A549 (cell line): ENCODE results near the gene ACP3. TPM values are rescaled to one million over a fixed set of nuclear protein-coding genes. Genes with fewer than 3 reads are reported as not detected.

ENCODE experiments used
- ATAC-seq, 2 experiments: fragments of 200-7000 bp in 1 of 2; fragments of >200 bp in 1 of 2; cut with Nextera tagmentation in 1 of 2; cut with Tn5 transposase in 1 of 2; 3 replicates each; pipeline versions ENCODE4 v1.8.0 to v1.9.1; 2018 to 2020; ENCODE audit warnings: mild to moderate bottlenecking in 1 of 2, moderate library complexity in 1 of 2
- CTCF ChIA-PET: fragments of 300-600 bp; sonication (Branson Sonifier 250); formaldehyde crosslinking; extraction: SDS; loops from one replicate; lab custom pipeline; 2021; ENCODE audit warnings: antibody characterized with exemption, inconsistent platforms; lab: Yijun Ruan, JAX
- POLR2A ChIA-PET: fragments of 350-600 bp; formaldehyde crosslinking; extraction: SDS; loops from one replicate; lab custom pipeline; 2021; ENCODE audit warnings: antibody characterized with exemption, inconsistent platforms; lab: Yijun Ruan, JAX
- DNase-seq, 2 experiments: peaks; one replicate each; pipeline versions ENCODE4 v3.0.0 to v3.0.0-alpha.2; 2011 to 2016; ENCODE audit warnings: low read depth in 1 of 2, low spot score in 1 of 2
- FAIRE-seq: peaks from 2 replicates; lab custom pipeline; 2011; peaks lifted over from hg19 to GRCh38; lab: Jason Lieb, UNC
- H3K27ac ChIP-seq, 2 experiments: fragments of >200 bp; sonication (Bioruptor Twin); formaldehyde crosslinking; 3 replicates each; pipeline ENCODE4 v1.5.1; 2016 to 2017
- H3K4me1 ChIP-seq: fragments of >200 bp; sonication (Bioruptor Twin); formaldehyde crosslinking; 3 replicates; pipeline ENCODE4 v1.6.1; 2016
- H3K4me2 ChIP-seq: fragments of >200 bp; sonication (Bioruptor Twin); formaldehyde crosslinking; 3 replicates; pipeline ENCODE4 v1.6.1; 2016
- H3K4me3 ChIP-seq: fragments of >200 bp; sonication (Bioruptor Twin); formaldehyde crosslinking; 3 replicates; pipeline ENCODE4 v1.5.1; 2016
- H3K9me3 ChIP-seq: fragments of >200 bp; sonication (Bioruptor Twin); formaldehyde crosslinking; 3 replicates; pipeline ENCODE4 v1.6.1; 2016
- CBX2 ChIP-seq: fragments of 200-600 bp; sonication (generic); IDR thresholded peaks from 2 replicates; pipeline ENCODE4 v1.6.1; 2016; ENCODE audit warnings: low read depth, mild to moderate bottlenecking, borderline replicate concordance
- CHD2 ChIP-seq: fragments of 150-350 bp; IDR thresholded peaks from 2 replicates; pipeline ENCODE4 v1.6.1; 2014; ENCODE audit warnings: low read length; ENCODE audit not compliant: partially characterized antibody
- CTCF ChIP-seq: fragments of >200 bp; sonication (Bioruptor Twin); formaldehyde crosslinking; IDR thresholded peaks from 3 replicates; pipeline ENCODE4 v1.5.1; 2016
- E2F6 ChIP-seq: IDR thresholded peaks from 2 replicates; pipeline ENCODE4 v1.6.1; 2012; ENCODE audit warnings: low read depth, borderline replicate concordance
- ESRRA ChIP-seq: fragments of 150-350 bp; IDR thresholded peaks from 2 replicates; pipeline ENCODE4 v1.6.1; 2014; ENCODE audit warnings: mild to moderate bottlenecking, low read length, borderline replicate concordance
- FOSB ChIP-seq: fragments of 250-450 bp; sonication (Bioruptor Pico); IDR thresholded peaks from 2 replicates; pipeline ENCODE4 v1.5.0; 2020; ENCODE audit warnings: mild to moderate bottlenecking, moderate library complexity
- FOSL2 ChIP-seq, 2 experiments: fragments of 450-650 bp in 1 of 2; fragments of >200 bp in 1 of 2; sonication (Bioruptor Twin) in 1 of 2; formaldehyde crosslinking; IDR thresholded peaks; 2 replicates each; pipeline versions ENCODE4 v1.5.0 to v1.6.1; 2016 to 2020; ENCODE audit warnings: mild to moderate bottlenecking in 1 of 2, moderate library complexity in 1 of 2
- GATA3 ChIP-seq: IDR thresholded peaks from 2 replicates; pipeline ENCODE4 v1.6.1; 2012; ENCODE audit warnings: borderline replicate concordance
- HES2 ChIP-seq: fragments of >200 bp; sonication (Bioruptor Twin); formaldehyde crosslinking; IDR thresholded peaks from 2 replicates; pipeline ENCODE4 v1.6.1; 2016
- HMGXB4 ChIP-seq: fragments of 250-450 bp; sonication (Bioruptor Pico); IDR thresholded peaks from 2 replicates; pipeline ENCODE4 v1.5.0; 2021; ENCODE audit warnings: mild to moderate bottlenecking, moderate library complexity, borderline replicate concordance
- HOXB5 ChIP-seq: fragments of 250-450 bp; sonication (Bioruptor Pico); IDR thresholded peaks from 2 replicates; pipeline ENCODE4 v1.5.0; 2020; ENCODE audit warnings: mild to moderate bottlenecking, moderate library complexity
- JUNB ChIP-seq: fragments of >200 bp; sonication (Bioruptor Twin); formaldehyde crosslinking; IDR thresholded peaks from 2 replicates; pipeline ENCODE4 v1.6.1; 2016
- KDM1A ChIP-seq: fragments of 200-600 bp; sonication (generic); IDR thresholded peaks from 2 replicates; pipeline ENCODE4 v1.6.1; 2016; ENCODE audit warnings: low read depth, mild to moderate bottlenecking
- PBX3 ChIP-seq: IDR thresholded peaks from 2 replicates; pipeline ENCODE4 v1.6.1; 2012
- POLR2A ChIP-seq: IDR thresholded peaks from 2 replicates; pipeline ENCODE4 v1.6.1; 2012; ENCODE audit warnings: mild to moderate bottlenecking, low read length
- RAD21 ChIP-seq, 2 experiments: fragments of >200 bp in 1 of 2; sonication (Bioruptor Twin) in 1 of 2; formaldehyde crosslinking in 1 of 2; IDR thresholded peaks in 1 of 2; conservative IDR thresholded peaks in 1 of 2; 2 replicates in 1 of 2; 3 replicates in 1 of 2; pipeline ENCODE4 v1.6.1; 2012 to 2018; ENCODE audit warnings: inconsistent platforms in 1 of 2
- RFX5 ChIP-seq: fragments of 450-650 bp; IDR thresholded peaks from 2 replicates; pipeline ENCODE4 v1.7.1; 2014; ENCODE audit warnings: antibody characterized with exemption, mild to moderate bottlenecking, moderate library complexity
- RNF2 ChIP-seq: fragments of 200-600 bp; sonication (generic); IDR thresholded peaks from 2 replicates; pipeline ENCODE4 v1.6.1; 2016; ENCODE audit warnings: low read depth, mild to moderate bottlenecking, antibody characterized with exemption, moderate library complexity, borderline replicate concordance
- SMC3 ChIP-seq: fragments of >200 bp; sonication (Bioruptor Twin); formaldehyde crosslinking; IDR thresholded peaks from 3 replicates; pipeline ENCODE4 v1.6.1; 2018; ENCODE audit warnings: inconsistent platforms
- SREBF2 ChIP-seq: fragments of 450-650 bp; IDR thresholded peaks from 2 replicates; pipeline ENCODE4 v1.6.1; 2014; ENCODE audit warnings: mild to moderate bottlenecking, moderate library complexity
- TFCP2L1 ChIP-seq: fragments of 250-450 bp; sonication (Bioruptor Pico); IDR thresholded peaks from 2 replicates; pipeline ENCODE4 v1.5.0; 2021; ENCODE audit warnings: mild to moderate bottlenecking
- TP53 ChIP-seq: fragments of 250-450 bp; sonication (Bioruptor Pico); IDR thresholded peaks from 2 replicates; pipeline ENCODE4 v1.5.0; 2021; ENCODE audit warnings: mild to moderate bottlenecking, moderate library complexity
- ZFP36 ChIP-seq: fragments of 450-650 bp; IDR thresholded peaks from 2 replicates; pipeline ENCODE4 v1.6.1; 2014; ENCODE audit warnings: borderline replicate concordance; ENCODE audit not compliant: partially characterized antibody
- ZSCAN20 ChIP-seq: fragments of 250-450 bp; sonication (Bioruptor Pico); IDR thresholded peaks from 2 replicates; pipeline ENCODE4 v1.8.0; 2022; ENCODE audit warnings: mild to moderate bottlenecking, moderate library complexity
- WGBS: methylation state at CpG from one replicate; pipeline ENCODE4 v1.1.6; 2017; ENCODE audit errors: missing lambda C conversion rate; 5-methylcytosine and 5-hydroxymethylcytosine counted together
- polyA plus RNA-seq, 4 experiments: library from polyadenylated mRNA; depleted of rRNA in 3 of 4; stranded (reverse); fragments of >200 nt; fragmentation: RNase III in 1 of 4; extraction: RNeasy Plus Mini Kit Qiagen cat#74134 plus additional on column Dnase treatment in 1 of 4; gene quantifications; 2 replicates in 3 of 4; 3 replicates in 1 of 4; pipeline ENCODE4 v1.2.3, GENCODE V29; 2011 to 2017

The ACP3 gene
- polyA plus RNA-seq, 2 of the 4 experiments (the other 2 are of a cell fraction) = 0.09 to 0.19 TPM

GRCh38 chr3:132381348-132381944 lies 64.2 kb downstream of the ACP3 start:
- Histone ChIP-seq H3K9me3 (no peaks in the 10 kb centered on the region), H3K4me3 (no peak overlapping the region), H3K27ac (no peak overlapping the region), H3K4me2 (no peak overlapping the region), H3K4me1 (no peaks in the 10 kb centered on the region)
- CTCF ChIA-PET = interaction anchor here (0.6 to 2.6 kb wide), 3 partner anchors 13 to 21 kb away, joined by 3 to 5 read pairs (median 3); no protein-coding TSS in a partner anchor
- ATAC-seq (no peak), DNase-seq (no peak), FAIRE-seq (no peak)
- TF ChIP-seq HMGXB4 (CRISPR knock-in tag) = no peak
- no peak for TF ChIP-seq SREBF2
- TF ChIP-seq CHD2 = no peak
- no peak for TF ChIP-seq E2F6
- no peak for TF ChIP-seq RNF2
- no peak for TF ChIP-seq FOSB (CRISPR knock-in tag)
- TF ChIP-seq TP53 = no peak
- TF ChIP-seq TFCP2L1 = no peak
- TF ChIP-seq RFX5 = no peak
- TF ChIP-seq JUNB = no peak
- TF ChIP-seq ZSCAN20 (CRISPR knock-in tag) = no peak
- TF ChIP-seq RAD21 (conservative IDR thresholded peaks at IDR 0.05 in 1 of 2, IDR thresholded peaks at IDR 0.05 in 1 of 2) = no peak
- no peak for TF ChIP-seq ESRRA
- TF ChIP-seq PBX3 = no peak
- TF ChIP-seq SMC3 = no peak
- no peak for TF ChIP-seq KDM1A
- POLR2A ChIA-PET = no interaction called here
- WGBS = 71% methylated on average over 11 of the region's 14 CpGs

- DNase-seq = no peak
- WGBS = 21% methylated on average over 4 of the region's 4 CpGs
- no peak overlapping the region for H3K27ac ChIP-seq
- no peak for FAIRE-seq
- ChIA-PET CTCF (interaction anchor here (1.0 to 2.6 kb wide), 4 partner anchors 13 to 29 kb away, joined by 3 to 5 read pairs (median 4); no protein-coding TSS in a partner anchor), POLR2A (no interaction called here)
- TF ChIP-seq POLR2A (no peak), FOSL2 (IDR thresholded peaks at IDR 0.05) (no peak), FOSL2 (CRISPR knock-in tag; IDR thresholded peaks at IDR 0.05) (no peak), RFX5 (no peak), HOXB5 (CRISPR knock-in tag) (no peak), GATA3 (no peak), CBX2 (no peak), ZFP36 (no peak), CTCF (no peak), TP53 (no peak), HES2 (no peak), ZSCAN20 (CRISPR knock-in tag) (no peak)
- no peak overlapping the region for H3K4me3 ChIP-seq
- no peak for ATAC-seq
- H3K4me1 ChIP-seq = no peaks in the 10 kb centered on the region
- no peak overlapping the region for H3K4me2 ChIP-seq
- no peaks in the 10 kb centered on the region for H3K9me3 ChIP-seq
Measured at GRCh38 chr3:132382267-132382666, 65.1 kb downstream of the ACP3 start.
